T-helper 2 cell treated with Interferon-gamma antibody and Interleukin-4, amounts not matched to agents 5 μg/mL and 100 μg/mL, for 36 hours (primary cell): ENCODE measurements around the gene EID2.

Experiments used
- DNase-seq: peaks from one replicate; pipeline ENCODE4 v3.0.0; 2021; ENCODE audit warnings: low spot score
- H3K27ac Mint-ChIP-seq: one replicate; pipeline ENCODE4 v1.8.0; 2021; ENCODE audit warnings: mild to moderate bottlenecking, mixed read lengths
- H3K27me3 Mint-ChIP-seq: one replicate; pipeline ENCODE4 v1.8.0; 2021; ENCODE audit warnings: low read depth, mixed read lengths
- H3K36me3 Mint-ChIP-seq: one replicate; pipeline ENCODE4 v1.8.0; 2021; ENCODE audit warnings: low read depth, mixed read lengths
- H3K4me1 Mint-ChIP-seq: one replicate; pipeline ENCODE4 v1.8.0; 2021; ENCODE audit warnings: low read depth, mixed read lengths
- H3K4me3 Mint-ChIP-seq: one replicate; pipeline ENCODE4 v1.8.0; 2022; ENCODE audit warnings: mild to moderate bottlenecking, moderate library complexity, mixed read lengths
- H3K9me3 Mint-ChIP-seq: one replicate; pipeline ENCODE4 v1.8.0; 2021; ENCODE audit warnings: mixed read lengths

EID2 gene

GRCh38 chr19:39550197-39550596 lies 10.2 kb upstream of the EID2 start:
- DNase-seq, result no peak
- no peak overlapping the region for H3K27ac Mint-ChIP-seq
- H3K4me1 Mint-ChIP-seq, result peaks cover 20% of the 10 kb centered on the region
- H3K4me3 Mint-ChIP-seq, result no peak overlapping the region
- no peaks in the 10 kb centered on the region for H3K36me3 Mint-ChIP-seq
- no peaks in the 10 kb centered on the region for H3K9me3 Mint-ChIP-seq
- no peaks in the 10 kb centered on the region for H3K27me3 Mint-ChIP-seq

DNA sequence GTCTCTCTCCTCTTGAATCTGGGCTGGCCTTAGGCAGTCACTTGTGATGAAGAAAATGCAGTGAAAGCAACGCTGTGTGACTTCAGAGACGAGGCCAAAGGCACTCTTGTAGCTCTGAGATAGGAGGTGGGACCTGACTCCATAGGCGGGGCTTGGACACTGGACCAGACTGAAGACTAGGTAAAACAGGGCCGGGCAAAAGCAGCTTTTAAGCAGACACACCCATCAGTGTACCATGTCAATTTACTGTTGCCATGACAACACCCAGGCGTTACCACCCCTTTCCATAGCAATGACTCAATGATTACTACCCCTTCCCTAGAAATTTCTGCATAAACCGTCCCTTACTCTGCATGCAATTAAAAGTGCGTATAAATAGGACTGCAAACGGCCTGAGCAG lies 6.6 kb upstream of the EID2 start:
- Mint-ChIP-seq H3K4me1 (peaks cover 16% of the 10 kb centered on the region), H3K4me3 (no peak overlapping the region), H3K36me3 (no peaks in the 10 kb centered on the region), H3K27me3 (no peaks in the 10 kb centered on the region), H3K9me3 (no peaks in the 10 kb centered on the region), H3K27ac (no peak overlapping the region)
- no peak for DNase-seq

DNA sequence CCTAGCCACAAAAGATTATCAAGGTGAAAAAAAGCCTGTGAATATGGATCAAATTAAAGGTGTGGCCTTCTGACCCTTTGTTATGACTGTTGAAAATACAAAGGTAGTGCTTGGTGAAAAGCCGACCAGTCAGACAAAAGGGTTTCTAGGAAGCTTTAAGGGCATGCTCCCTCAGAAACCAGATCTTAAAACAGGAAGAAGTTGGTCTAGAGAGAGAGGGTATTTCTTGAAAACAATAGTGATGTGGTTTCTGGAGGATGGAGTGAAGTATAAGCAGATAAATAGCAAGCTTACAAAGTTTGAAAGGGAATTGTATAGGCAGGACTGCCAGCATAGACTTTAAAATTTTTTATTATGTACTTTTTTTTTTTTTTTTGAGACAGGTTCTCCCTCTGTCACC lies 5.0 kb upstream of the EID2 start:
- Mint-ChIP-seq H3K9me3 (no peaks in the 10 kb centered on the region), H3K4me3 (peak overlapping the region; percentile 5), H3K27ac (peak overlapping the region; percentile 21), H3K4me1 (peaks cover 20% of the 10 kb centered on the region), H3K36me3 (no peaks in the 10 kb centered on the region), H3K27me3 (no peaks in the 10 kb centered on the region)
- no peak for DNase-seq

DNA sequence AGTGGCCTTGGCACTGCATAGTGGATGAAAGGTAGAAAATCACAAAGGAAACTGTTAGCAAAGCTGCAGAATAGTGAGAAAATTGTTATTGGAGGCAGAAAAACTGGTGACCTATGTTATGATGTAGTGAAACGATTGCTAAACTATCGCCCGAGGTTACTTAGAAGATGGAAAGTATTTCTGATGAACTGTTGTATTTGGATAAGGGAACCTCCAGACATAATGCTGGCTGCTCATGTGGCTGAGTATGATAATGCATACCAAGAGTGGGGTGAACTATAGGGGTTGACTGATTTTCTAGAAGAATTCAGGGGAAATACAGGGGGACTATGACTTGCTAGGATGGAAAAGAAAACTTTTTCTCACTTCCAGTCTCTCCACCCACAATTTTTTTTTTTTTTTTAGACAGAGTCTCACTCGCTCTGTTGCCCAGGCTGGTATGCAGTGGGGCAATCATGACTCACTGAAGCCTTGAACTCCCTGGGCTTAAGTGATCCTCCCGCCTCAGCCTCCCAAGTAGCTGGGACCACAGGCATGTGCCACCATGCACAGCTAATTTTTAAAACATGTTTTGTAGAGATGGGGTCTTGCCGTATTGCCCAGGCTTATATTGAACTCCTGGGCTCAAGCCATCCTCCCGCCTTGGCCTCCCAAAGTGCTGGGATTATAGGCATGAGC lies 4.4 kb upstream of the EID2 start:
- DNase-seq, result no peak
- no peaks in the 10 kb centered on the region for H3K9me3 Mint-ChIP-seq
- peaks cover 20% of the 10 kb centered on the region for H3K4me1 Mint-ChIP-seq
- peak overlapping the region; percentile 21 for H3K27ac Mint-ChIP-seq
- no peaks in the 10 kb centered on the region for H3K36me3 Mint-ChIP-seq
- no peaks in the 10 kb centered on the region for H3K27me3 Mint-ChIP-seq
- H3K4me3 Mint-ChIP-seq, result peak overlapping the region; percentile 5

DNA sequence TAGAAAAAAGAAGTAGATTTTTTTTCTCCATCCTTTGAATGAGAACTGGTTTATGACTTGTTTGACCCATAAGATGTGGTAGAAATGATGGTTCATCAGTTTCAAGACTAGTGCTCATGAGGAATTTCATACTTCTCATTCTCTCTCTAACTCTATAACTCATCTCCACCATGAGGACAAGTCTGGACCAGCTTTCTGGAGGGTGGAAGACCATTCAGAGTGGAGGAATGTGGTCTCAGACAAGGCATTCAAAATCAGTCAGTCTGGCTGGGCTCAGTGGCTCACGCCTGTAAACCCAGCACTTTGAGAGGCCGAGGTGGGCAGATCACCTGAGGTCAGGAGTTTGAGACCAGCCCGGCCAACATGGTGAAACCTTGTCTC lies 3.5 kb upstream of the EID2 start:
- Mint-ChIP-seq H3K36me3 (peaks cover 4% of the 10 kb centered on the region), H3K9me3 (no peaks in the 10 kb centered on the region), H3K27me3 (no peaks in the 10 kb centered on the region), H3K4me3 (no peak overlapping the region), H3K4me1 (peaks cover 27% of the 10 kb centered on the region), H3K27ac (no peak overlapping the region)
- no peak for DNase-seq

- no peaks in the 10 kb centered on the region for H3K9me3 Mint-ChIP-seq
- no peak overlapping the region for H3K27ac Mint-ChIP-seq
- peaks cover 12% of the 10 kb centered on the region for H3K36me3 Mint-ChIP-seq
- DNase-seq, result no peak
- H3K4me1 Mint-ChIP-seq, result peaks cover 33% of the 10 kb centered on the region
- no peaks in the 10 kb centered on the region for H3K27me3 Mint-ChIP-seq
- H3K4me3 Mint-ChIP-seq, result no peak overlapping the region
Observed at GRCh38 chr19:39542206-39542605, 2.2 kb upstream of the EID2 start.

GRCh38 chr19:39540333-39540673 lies 342 bp upstream of the EID2 start:
- peaks cover 35% of the 10 kb centered on the region for H3K4me1 Mint-ChIP-seq

DNA sequence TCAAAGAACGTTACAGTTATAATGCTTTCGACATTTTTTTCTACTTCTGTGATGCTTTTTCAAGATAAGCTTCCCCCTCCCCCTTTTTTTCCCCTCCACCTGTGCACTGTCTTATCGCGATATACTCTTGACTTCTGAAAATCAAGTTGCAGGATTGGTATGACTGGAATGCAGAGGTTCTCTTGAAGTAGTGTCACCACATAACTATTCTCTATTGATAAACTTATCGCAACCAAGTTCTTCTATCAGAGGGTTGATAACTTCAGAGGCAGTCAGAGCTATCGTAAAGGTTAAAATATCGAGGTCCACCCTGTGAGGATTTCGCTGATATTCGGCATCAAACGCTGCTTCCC lies 820 bp downstream of the EID2 start:
- Mint-ChIP-seq H3K9me3 (no peaks in the 10 kb centered on the region), H3K27ac (peak overlapping the region; percentile 75), H3K36me3 (peaks cover 18% of the 10 kb centered on the region), H3K4me3 (peak overlapping the region; percentile 89), H3K4me1 (peaks cover 27% of the 10 kb centered on the region), H3K27me3 (no peaks in the 10 kb centered on the region)
- no peak for DNase-seq

More at GRCh38 chr19:39540333-39540673, 342 bp upstream of the EID2 start:
- Mint-ChIP-seq H3K36me3 (peaks cover 18% of the 10 kb centered on the region), H3K27me3 (no peaks in the 10 kb centered on the region), H3K27ac (peak overlapping the region; percentile 92), H3K9me3 (no peaks in the 10 kb centered on the region), H3K4me3 (peak overlapping the region; percentile 97)
- no peak for DNase-seq

GRCh38 chr19:39533791-39534190 lies 6.2 kb downstream of the EID2 start:
- peaks cover 19% of the 10 kb centered on the region for H3K4me1 Mint-ChIP-seq
- H3K4me3 Mint-ChIP-seq, result no peak overlapping the region
- H3K9me3 Mint-ChIP-seq, result no peaks in the 10 kb centered on the region
- no peaks in the 10 kb centered on the region for H3K27me3 Mint-ChIP-seq
- H3K27ac Mint-ChIP-seq, result no peak overlapping the region
- H3K36me3 Mint-ChIP-seq, result peaks cover 15% of the 10 kb centered on the region
- no peak for DNase-seq

- Mint-ChIP-seq H3K4me3 (peak overlapping the region; percentile 57), H3K27me3 (no peaks in the 10 kb centered on the region), H3K27ac (no peak overlapping the region), H3K9me3 (no peaks in the 10 kb centered on the region), H3K4me1 (peaks cover 17% of the 10 kb centered on the region), H3K36me3 (peaks cover 13% of the 10 kb centered on the region)
- DNase-seq, result no peak
Observed at GRCh38 chr19:39533003-39533512, 6.9 kb downstream of the EID2 start.

DNA sequence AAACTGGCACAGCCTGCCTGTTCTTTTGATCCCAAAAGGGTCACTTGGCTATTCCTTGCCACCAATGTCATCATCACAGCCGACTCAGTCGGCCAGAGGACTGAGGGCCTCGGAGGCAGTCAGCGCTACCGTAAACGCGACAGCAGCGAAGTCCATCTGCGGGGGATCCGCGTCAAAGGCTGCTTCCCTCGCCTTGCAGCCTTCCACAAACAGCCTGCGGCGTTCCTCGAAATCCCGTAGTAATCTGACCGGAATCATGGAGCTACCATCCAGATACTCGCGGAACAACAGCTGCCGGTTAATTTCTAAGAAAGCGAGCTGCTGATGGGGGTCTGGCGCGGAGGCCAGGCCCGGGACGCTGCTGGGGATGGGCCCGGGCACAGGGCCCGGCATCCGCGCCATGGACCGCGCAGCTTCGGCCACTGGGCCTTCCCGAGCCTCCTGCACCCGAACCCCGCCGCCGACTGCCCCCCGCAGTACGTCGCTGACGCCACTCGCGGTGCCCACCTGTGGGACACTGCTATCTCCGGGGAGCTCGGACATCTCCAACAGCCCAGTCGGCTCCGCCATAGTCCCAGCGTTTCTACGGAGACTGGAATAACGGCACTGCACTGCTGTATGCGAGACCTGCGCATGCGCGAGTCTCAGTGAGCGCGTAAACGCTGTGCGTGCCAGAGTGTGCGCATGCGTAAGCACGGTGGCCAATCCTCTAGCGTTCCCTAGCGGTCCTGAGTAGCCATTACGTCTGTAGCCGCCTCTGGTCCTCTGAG lies 7.5 kb downstream of the EID2 start, which contains the start of gene EID2B:
Gene EID2B, minus strand, starts transcription at position 620 of the 770 bp plus-strand sequence. Its CDS starts 50 bp downstream, at position 570.
- H3K9me3 Mint-ChIP-seq, result no peaks in the 10 kb centered on the region
- peaks cover 14% of the 10 kb centered on the region for H3K4me1 Mint-ChIP-seq
- peak; percentile 97 for DNase-seq
- H3K27ac Mint-ChIP-seq, result peak within 1 kb of the TSS; percentile 84
- peaks cover 9% of the 10 kb centered on the region for H3K36me3 Mint-ChIP-seq
- H3K27me3 Mint-ChIP-seq, result no peaks in the 10 kb centered on the region
- peak within 1 kb of the TSS; percentile 93 for H3K4me3 Mint-ChIP-seq

GRCh38 chr19:39531834-39532232 lies 8.1 kb downstream of the EID2 start:
- DNase-seq, result no peak
- peaks cover 8% of the 10 kb centered on the region for H3K36me3 Mint-ChIP-seq
- peak overlapping the region; percentile 93 for H3K4me3 Mint-ChIP-seq
- peaks cover 13% of the 10 kb centered on the region for H3K4me1 Mint-ChIP-seq
- H3K27ac Mint-ChIP-seq, result peak overlapping the region; percentile 73
- no peaks in the 10 kb centered on the region for H3K9me3 Mint-ChIP-seq
- no peaks in the 10 kb centered on the region for H3K27me3 Mint-ChIP-seq

- no peaks in the 10 kb centered on the region for H3K9me3 Mint-ChIP-seq
- peaks cover 3% of the 10 kb centered on the region for H3K36me3 Mint-ChIP-seq
- no peak for DNase-seq
- no peak overlapping the region for H3K4me3 Mint-ChIP-seq
- H3K4me1 Mint-ChIP-seq, result peaks cover 3% of the 10 kb centered on the region
- H3K27me3 Mint-ChIP-seq, result no peaks in the 10 kb centered on the region
- H3K27ac Mint-ChIP-seq, result no peak overlapping the region
Observed at GRCh38 chr19:39525205-39525604, 14.8 kb downstream of the EID2 start.

- no peak for DNase-seq
- no peaks in the 10 kb centered on the region for H3K27me3 Mint-ChIP-seq
- H3K4me3 Mint-ChIP-seq, result no peak overlapping the region
- H3K36me3 Mint-ChIP-seq, result peaks cover 3% of the 10 kb centered on the region
- peaks cover 3% of the 10 kb centered on the region for H3K4me1 Mint-ChIP-seq
- no peaks in the 10 kb centered on the region for H3K9me3 Mint-ChIP-seq
- H3K27ac Mint-ChIP-seq, result no peak overlapping the region
Observed at GRCh38 chr19:39524495-39524894, 15.5 kb downstream of the EID2 start.
